Sigmoid colon (tissue), 4 donors: ENCODE results near the gene ABHD8.

Experiments used
- CTCF ChIP-seq, 4 experiments: fragments of 450-650 bp in 3 of 4; fragments of 200-600 bp in 1 of 4; IDR thresholded peaks; one replicate each; pipeline ENCODE4 v1.5.1; 2016 to 2019; ENCODE audit warnings: antibody characterized with exemption in 4 of 4, mild to moderate bottlenecking in 3 of 4, moderate library complexity in 2 of 4
- POLR2AphosphoS5 ChIP-seq, 4 donors: sonication (generic); formaldehyde crosslinking; IDR thresholded peaks; one replicate each; pipeline ENCODE4 v1.6.1; 2017; ENCODE audit warnings: antibody characterized with exemption in 4 of 4

- no peak for TF ChIP-seq CTCF (IDR thresholded peaks at IDR 0.05)
- TF ChIP-seq POLR2AphosphoS5 (IDR thresholded peaks at IDR 0.05), result peak in 3 of 4 donors; percentile 27 to 77 (median 48)
Measured at GRCh38 chr19:17334414-17335409, 31.5 kb upstream of the ABHD8 start, which contains the start of gene ANO8.
